Activated B cell treated with CpG ODN at 0.5 μM for 24 hours (primary cell): ENCODE results near the gene ANKS1A. TPM values are rescaled to one million over a fixed set of nuclear protein-coding genes. Genes with fewer than 3 reads are reported as not detected.

ENCODE experiments used
- ATAC-seq: fragments of 200-7000 bp; cut with Tn5 transposase; one replicate; pipeline ENCODE4 v1.10.0; 2021; ENCODE audit warnings: low read depth, mild to moderate bottlenecking, moderate library complexity
- CTCF ChIA-PET: fragments of 350-600 bp; sonication (Branson Sonifier 250); formaldehyde crosslinking; loops from one replicate; lab custom pipeline; 2021; ENCODE audit warnings: antibody characterized with exemption; lab: Charles Lee
- POLR2A ChIA-PET: fragments of 350-600 bp; sonication (Branson Sonifier 250); formaldehyde crosslinking; loops from one replicate; lab custom pipeline; 2021; ENCODE audit warnings: antibody characterized with exemption; lab: Charles Lee
- DNase-seq: peaks from one replicate; pipeline ENCODE4 v3.0.0; 2022
- H3K27ac Mint-ChIP-seq: one replicate; pipeline ENCODE4 v1.8.0; 2020; ENCODE audit warnings: mixed read lengths
- H3K27me3 Mint-ChIP-seq: one replicate; pipeline ENCODE4 v1.8.0; 2021; ENCODE audit warnings: mixed read lengths
- H3K36me3 Mint-ChIP-seq: one replicate; pipeline ENCODE4 v1.8.0; 2021; ENCODE audit warnings: low read depth, mixed read lengths
- H3K4me1 Mint-ChIP-seq: one replicate; pipeline ENCODE4 v1.8.0; 2021; ENCODE audit warnings: mixed read lengths
- H3K4me3 Mint-ChIP-seq: one replicate; pipeline ENCODE4 v1.8.0; 2020; ENCODE audit warnings: mild to moderate bottlenecking, mixed read lengths
- H3K9me3 Mint-ChIP-seq: one replicate; pipeline ENCODE4 v1.8.0; 2020; ENCODE audit warnings: mixed read lengths
- intact Hi-C: fragments of 100-400 bp; cut with micrococcal nuclease; formaldehyde crosslinking; loops from one replicate; pipeline ENCODE4 v1.15.1; 2024
- total RNA-seq: library from RNA; stranded (reverse); gene quantifications from 2 replicates; pipeline ENCODE4 v1.2.3, GENCODE V29; 2022
- TF ChIP-seq, protein P1 (sequence below): fragments of 200-600 bp; IDR thresholded peaks from one replicate; pipeline ENCODE4 v1.8.0; 2022; ENCODE audit warnings: antibody characterized with exemption, mild to moderate bottlenecking

ANKS1A gene
- total RNA-seq, 1 donor from 2014 or later, result 12.6 TPM

DNA sequence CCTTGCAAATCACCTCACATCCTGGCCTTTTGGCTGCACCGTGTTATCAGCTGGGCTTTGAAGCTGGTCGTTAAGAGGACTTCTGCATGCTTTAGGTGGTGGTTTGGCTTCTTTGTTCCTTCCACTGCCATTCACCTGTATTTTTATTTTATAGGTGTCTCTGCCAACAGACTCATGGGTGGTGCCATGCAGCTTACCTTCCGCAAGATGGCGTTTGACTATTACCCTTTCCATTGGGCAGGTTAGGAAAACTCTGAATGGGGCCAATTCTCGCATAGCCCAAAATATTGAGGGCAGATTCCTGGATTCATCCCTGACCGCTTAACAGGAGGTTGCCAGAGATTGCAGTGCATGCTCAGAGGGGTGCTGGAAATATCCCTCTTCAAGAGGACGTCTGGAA is 33.6 kb upstream of the ANKS1A start:
- no peaks in the 10 kb centered on the region for H3K9me3 Mint-ChIP-seq
- no peaks in the 10 kb centered on the region for H3K4me1 Mint-ChIP-seq
- H3K4me3 Mint-ChIP-seq, result no peak overlapping the region
- POLR2A ChIA-PET, result no interaction called here
- intact Hi-C loops, result no loop called here
- DNase-seq (no peak), ATAC-seq (no peak)
- H3K36me3 Mint-ChIP-seq, result peaks cover 69% of the 10 kb centered on the region
- CTCF ChIA-PET, result no interaction called here
- TF ChIP-seq, protein P1, sequence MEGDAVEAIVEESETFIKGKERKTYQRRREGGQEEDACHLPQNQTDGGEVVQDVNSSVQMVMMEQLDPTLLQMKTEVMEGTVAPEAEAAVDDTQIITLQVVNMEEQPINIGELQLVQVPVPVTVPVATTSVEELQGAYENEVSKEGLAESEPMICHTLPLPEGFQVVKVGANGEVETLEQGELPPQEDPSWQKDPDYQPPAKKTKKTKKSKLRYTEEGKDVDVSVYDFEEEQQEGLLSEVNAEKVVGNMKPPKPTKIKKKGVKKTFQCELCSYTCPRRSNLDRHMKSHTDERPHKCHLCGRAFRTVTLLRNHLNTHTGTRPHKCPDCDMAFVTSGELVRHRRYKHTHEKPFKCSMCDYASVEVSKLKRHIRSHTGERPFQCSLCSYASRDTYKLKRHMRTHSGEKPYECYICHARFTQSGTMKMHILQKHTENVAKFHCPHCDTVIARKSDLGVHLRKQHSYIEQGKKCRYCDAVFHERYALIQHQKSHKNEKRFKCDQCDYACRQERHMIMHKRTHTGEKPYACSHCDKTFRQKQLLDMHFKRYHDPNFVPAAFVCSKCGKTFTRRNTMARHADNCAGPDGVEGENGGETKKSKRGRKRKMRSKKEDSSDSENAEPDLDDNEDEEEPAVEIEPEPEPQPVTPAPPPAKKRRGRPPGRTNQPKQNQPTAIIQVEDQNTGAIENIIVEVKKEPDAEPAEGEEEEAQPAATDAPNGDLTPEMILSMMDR, result no peak
- H3K27me3 Mint-ChIP-seq, result no peaks in the 10 kb centered on the region
- H3K27ac Mint-ChIP-seq, result no peak overlapping the region

DNA sequence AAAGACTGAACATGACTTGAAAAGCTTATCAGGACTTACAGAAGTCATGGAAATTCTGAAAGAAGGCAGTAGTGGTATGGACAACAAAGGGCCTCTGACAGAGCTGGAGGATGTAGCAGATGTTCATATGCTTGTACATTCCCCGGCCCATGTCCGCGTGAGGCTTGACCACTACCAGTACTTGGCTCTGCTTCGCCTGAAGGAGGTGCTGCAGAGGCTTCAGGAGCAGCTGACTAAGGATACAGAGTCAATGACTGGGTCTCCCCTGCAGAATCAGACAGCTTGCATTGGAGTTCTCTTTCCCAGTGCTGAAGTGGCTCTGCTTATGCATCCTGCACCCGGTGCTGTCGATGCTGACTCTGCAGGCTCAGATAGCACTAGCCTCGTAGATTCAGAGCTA is 30.4 kb upstream of the ANKS1A start:
- DNase-seq (no peak), ATAC-seq (no peak)
- CTCF ChIA-PET, result no interaction called here
- Mint-ChIP-seq H3K27ac (no peak overlapping the region), H3K9me3 (no peaks in the 10 kb centered on the region), H3K4me3 (no peak overlapping the region), H3K36me3 (peaks cover 64% of the 10 kb centered on the region), H3K27me3 (no peaks in the 10 kb centered on the region), H3K4me1 (no peaks in the 10 kb centered on the region)
- intact Hi-C loops, result no loop called here
- POLR2A ChIA-PET, result interaction anchor here (0.6 kb wide), 1 partner anchor 516 kb away, joined by 4 read pairs; no protein-coding TSS in a partner anchor
- TF ChIP-seq, protein P1, result no peak

DNA sequence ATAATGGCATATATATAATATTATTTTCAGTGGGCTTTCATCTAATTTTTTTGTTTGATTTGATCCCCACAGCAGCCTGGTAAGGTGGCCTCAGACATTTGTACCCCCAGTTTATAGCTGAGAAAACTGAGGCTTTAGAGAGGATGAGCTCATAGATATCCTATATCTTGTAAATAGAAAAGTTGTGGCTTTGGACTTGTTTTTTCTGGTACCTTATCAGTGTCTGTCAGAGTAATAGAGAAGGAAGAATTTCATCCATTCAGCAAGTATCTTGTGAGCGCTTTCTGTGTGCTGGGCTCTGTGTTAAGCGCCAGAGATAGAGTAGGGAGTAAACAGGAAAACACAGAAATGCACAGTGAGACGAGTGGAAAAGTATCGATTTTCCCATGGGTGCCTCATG is 29.1 kb upstream of the ANKS1A start:
- Mint-ChIP-seq H3K4me3 (no peak overlapping the region), H3K27ac (no peak overlapping the region), H3K27me3 (no peaks in the 10 kb centered on the region), H3K36me3 (peaks cover 73% of the 10 kb centered on the region), H3K9me3 (no peaks in the 10 kb centered on the region), H3K4me1 (no peaks in the 10 kb centered on the region)
- intact Hi-C loops, result no loop called here
- POLR2A ChIA-PET, result no interaction called here
- DNase-seq (no peak), ATAC-seq (no peak)
- CTCF ChIA-PET, result no interaction called here
- TF ChIP-seq, protein P1, result no peak

GRCh38 chr6:34860776-34861175 is 28.3 kb upstream of the ANKS1A start:
- Mint-ChIP-seq H3K27me3 (no peaks in the 10 kb centered on the region), H3K27ac (no peak overlapping the region), H3K4me3 (no peak overlapping the region), H3K4me1 (no peaks in the 10 kb centered on the region), H3K9me3 (no peaks in the 10 kb centered on the region), H3K36me3 (peaks cover 75% of the 10 kb centered on the region)
- intact Hi-C loops, result no loop called here
- CTCF ChIA-PET, result no interaction called here
- ATAC-seq (no peak), DNase-seq (no peak)
- TF ChIP-seq, protein P1, result no peak
- POLR2A ChIA-PET, result no interaction called here

- TF ChIP-seq, protein P1, result no peak
- DNase-seq, result no peak
- H3K27ac Mint-ChIP-seq, result no peak overlapping the region
- no peaks in the 10 kb centered on the region for H3K27me3 Mint-ChIP-seq
- no peak for ATAC-seq
- intact Hi-C loops, result no loop called here
- peaks cover 61% of the 10 kb centered on the region for H3K36me3 Mint-ChIP-seq
- no peaks in the 10 kb centered on the region for H3K4me1 Mint-ChIP-seq
- POLR2A ChIA-PET, result no interaction called here
- no peaks in the 10 kb centered on the region for H3K9me3 Mint-ChIP-seq
- H3K4me3 Mint-ChIP-seq, result no peak overlapping the region
- CTCF ChIA-PET, result no interaction called here
These were observed 25.0 kb upstream of the ANKS1A start for GRCh38 chr6:34864007-34864406.
